Thyroid gland (tissue), 4 donors: Measurements from ENCODE around the gene CEACAM5.

Source experiments
- POLR2A ChIP-seq, 2 donors: fragments of 450-650 bp; IDR thresholded peaks; one replicate each; pipeline ENCODE4 v1.6.1; 2017; ENCODE audit warnings: antibody characterized with exemption in 2 of 2, mild to moderate bottlenecking in 2 of 2, moderate library complexity in 1 of 2
- TF ChIP-seq, protein P1 (sequence below), 6 experiments: fragments of 200-600 bp in 3 of 6; fragments of 450-650 bp in 3 of 6; sonication (generic) in 3 of 6; IDR thresholded peaks; one replicate each; pipeline ENCODE4 v1.5.1; 2016 to 2019; ENCODE audit warnings: antibody characterized with exemption in 6 of 6, mild to moderate bottlenecking in 2 of 6, inconsistent platforms in 1 of 6, moderate library complexity in 1 of 6

DNA sequence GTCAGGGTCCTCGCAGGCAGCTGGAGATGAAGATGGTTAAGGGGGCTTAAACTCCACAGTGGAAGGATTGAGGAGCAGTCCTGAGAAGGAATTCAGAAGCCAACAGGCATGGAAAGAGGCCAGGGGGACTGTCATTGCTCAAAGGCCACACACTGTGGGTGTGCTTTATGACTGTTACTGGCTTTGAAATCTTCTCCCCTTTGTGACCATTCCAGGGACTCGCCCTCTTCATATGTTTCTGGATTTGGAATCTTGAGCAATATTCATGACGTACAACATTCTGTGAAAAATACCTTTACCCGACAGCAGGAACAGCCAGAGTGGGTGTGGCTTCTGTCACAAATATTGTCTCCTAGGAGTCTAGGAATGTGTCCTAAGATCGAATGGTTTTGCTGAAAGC, 36.9 kb upstream of the CEACAM5 start:
- TF ChIP-seq, protein P1, sequence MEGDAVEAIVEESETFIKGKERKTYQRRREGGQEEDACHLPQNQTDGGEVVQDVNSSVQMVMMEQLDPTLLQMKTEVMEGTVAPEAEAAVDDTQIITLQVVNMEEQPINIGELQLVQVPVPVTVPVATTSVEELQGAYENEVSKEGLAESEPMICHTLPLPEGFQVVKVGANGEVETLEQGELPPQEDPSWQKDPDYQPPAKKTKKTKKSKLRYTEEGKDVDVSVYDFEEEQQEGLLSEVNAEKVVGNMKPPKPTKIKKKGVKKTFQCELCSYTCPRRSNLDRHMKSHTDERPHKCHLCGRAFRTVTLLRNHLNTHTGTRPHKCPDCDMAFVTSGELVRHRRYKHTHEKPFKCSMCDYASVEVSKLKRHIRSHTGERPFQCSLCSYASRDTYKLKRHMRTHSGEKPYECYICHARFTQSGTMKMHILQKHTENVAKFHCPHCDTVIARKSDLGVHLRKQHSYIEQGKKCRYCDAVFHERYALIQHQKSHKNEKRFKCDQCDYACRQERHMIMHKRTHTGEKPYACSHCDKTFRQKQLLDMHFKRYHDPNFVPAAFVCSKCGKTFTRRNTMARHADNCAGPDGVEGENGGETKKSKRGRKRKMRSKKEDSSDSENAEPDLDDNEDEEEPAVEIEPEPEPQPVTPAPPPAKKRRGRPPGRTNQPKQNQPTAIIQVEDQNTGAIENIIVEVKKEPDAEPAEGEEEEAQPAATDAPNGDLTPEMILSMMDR (IDR thresholded peaks at IDR 0.05), result no peak
- no peak for TF ChIP-seq POLR2A (IDR thresholded peaks at IDR 0.05)
